Measurements from ENCODE around the gene GCNA. TPM values are rescaled to one million over a fixed set of nuclear protein-coding genes. Genes with fewer than 3 reads are reported as not detected.

Gene GCNA
- total and polyA plus RNA-seq, 2 experiments from 2014 or later, result 1.2 to 1.5 TPM

- H3K36me3 ChIP-seq (ENCODE audit: insufficient read depth), result peaks cover 46% of the 10 kb centered on the region
- no peaks in the 10 kb centered on the region for H3K4me1 Mint-ChIP-seq
- H3K27ac ChIP-seq (ENCODE audit: low read depth), result no peak overlapping the region
- peaks cover 73% of the 10 kb centered on the region for H3K36me3 Mint-ChIP-seq (ENCODE audit: low read depth)
- no peaks in the 10 kb centered on the region for H3K27me3 ChIP-seq (ENCODE audit: insufficient read depth)
- TF ChIP-seq POLR2AphosphoS5 (IDR thresholded peaks at IDR 0.05; ENCODE audit: low read depth) (no peak), ZNF331 (CRISPR knock-in tag; IDR thresholded peaks at IDR 0.05; ENCODE audit: low read depth) (no peak), NANOG (IDR thresholded peaks at IDR 0.05; ENCODE audit: borderline replicate concordance) (no peak), EZH2 (IDR thresholded peaks at IDR 0.05; ENCODE audit: low read depth, unreplicated experiment) (no peak), STAT1 (IDR thresholded peaks at IDR 0.05; ENCODE audit: unreplicated experiment) (no peak), CREB1 (CRISPR knock-in tag; IDR thresholded peaks at IDR 0.05; ENCODE audit: low read depth) (no peak), JUNB (IDR thresholded peaks at IDR 0.05; ENCODE audit: unreplicated experiment) (no peak)
- TF ChIP-seq, protein P1, sequence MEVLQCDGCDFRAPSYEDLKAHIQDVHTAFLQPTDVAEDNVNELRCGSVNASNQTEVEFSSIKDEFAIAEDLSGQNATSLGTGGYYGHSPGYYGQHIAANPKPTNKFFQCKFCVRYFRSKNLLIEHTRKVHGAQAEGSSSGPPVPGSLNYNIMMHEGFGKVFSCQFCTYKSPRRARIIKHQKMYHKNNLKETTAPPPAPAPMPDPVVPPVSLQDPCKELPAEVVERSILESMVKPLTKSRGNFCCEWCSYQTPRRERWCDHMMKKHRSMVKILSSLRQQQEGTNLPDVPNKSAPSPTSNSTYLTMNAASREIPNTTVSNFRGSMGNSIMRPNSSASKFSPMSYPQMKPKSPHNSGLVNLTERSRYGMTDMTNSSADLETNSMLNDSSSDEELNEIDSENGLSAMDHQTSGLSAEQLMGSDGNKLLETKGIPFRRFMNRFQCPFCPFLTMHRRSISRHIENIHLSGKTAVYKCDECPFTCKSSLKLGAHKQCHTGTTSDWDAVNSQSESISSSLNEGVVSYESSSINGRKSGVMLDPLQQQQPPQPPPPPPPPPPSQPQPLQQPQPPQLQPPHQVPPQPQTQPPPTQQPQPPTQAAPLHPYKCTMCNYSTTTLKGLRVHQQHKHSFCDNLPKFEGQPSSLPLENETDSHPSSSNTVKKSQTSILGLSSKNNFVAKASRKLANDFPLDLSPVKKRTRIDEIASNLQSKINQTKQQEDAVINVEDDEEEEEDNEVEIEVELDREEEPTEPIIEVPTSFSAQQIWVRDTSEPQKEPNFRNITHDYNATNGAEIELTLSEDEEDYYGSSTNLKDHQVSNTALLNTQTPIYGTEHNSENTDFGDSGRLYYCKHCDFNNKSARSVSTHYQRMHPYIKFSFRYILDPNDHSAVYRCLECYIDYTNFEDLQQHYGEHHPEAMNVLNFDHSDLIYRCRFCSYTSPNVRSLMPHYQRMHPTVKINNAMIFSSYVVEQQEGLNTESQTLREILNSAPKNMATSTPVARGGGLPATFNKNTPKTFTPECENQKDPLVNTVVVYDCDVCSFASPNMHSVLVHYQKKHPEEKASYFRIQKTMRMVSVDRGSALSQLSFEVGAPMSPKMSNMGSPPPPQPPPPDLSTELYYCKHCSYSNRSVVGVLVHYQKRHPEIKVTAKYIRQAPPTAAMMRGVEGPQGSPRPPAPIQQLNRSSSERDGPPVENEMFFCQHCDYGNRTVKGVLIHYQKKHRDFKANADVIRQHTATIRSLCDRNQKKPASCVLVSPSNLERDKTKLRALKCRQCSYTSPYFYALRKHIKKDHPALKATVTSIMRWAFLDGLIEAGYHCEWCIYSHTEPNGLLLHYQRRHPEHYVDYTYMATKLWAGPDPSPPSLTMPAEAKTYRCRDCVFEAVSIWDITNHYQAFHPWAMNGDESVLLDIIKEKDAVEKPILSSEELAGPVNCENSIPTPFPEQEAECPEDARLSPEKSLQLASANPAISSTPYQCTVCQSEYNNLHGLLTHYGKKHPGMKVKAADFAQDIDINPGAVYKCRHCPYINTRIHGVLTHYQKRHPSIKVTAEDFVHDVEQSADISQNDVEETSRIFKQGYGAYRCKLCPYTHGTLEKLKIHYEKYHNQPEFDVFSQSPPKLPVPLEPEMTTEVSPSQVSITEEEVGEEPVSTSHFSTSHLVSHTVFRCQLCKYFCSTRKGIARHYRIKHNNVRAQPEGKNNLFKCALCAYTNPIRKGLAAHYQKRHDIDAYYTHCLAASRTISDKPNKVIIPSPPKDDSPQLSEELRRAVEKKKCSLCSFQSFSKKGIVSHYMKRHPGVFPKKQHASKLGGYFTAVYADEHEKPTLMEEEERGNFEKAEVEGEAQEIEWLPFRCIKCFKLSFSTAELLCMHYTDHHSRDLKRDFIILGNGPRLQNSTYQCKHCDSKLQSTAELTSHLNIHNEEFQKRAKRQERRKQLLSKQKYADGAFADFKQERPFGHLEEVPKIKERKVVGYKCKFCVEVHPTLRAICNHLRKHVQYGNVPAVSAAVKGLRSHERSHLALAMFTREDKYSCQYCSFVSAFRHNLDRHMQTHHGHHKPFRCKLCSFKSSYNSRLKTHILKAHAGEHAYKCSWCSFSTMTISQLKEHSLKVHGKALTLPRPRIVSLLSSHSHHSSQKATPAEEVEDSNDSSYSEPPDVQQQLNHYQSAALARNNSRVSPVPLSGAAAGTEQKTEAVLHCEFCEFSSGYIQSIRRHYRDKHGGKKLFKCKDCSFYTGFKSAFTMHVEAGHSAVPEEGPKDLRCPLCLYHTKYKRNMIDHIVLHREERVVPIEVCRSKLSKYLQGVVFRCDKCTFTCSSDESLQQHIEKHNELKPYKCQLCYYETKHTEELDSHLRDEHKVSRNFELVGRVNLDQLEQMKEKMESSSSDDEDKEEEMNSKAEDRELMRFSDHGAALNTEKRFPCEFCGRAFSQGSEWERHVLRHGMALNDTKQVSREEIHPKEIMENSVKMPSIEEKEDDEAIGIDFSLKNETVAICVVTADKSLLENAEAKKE (CRISPR knock-in tag; IDR thresholded peaks at IDR 0.05), result no peak
- no peak overlapping the region for H3K4me3 ChIP-seq
- no peak overlapping the region for H2AFZ ChIP-seq
- no peak overlapping the region for H3K27ac Mint-ChIP-seq
- no peak overlapping the region for H3K4me2 ChIP-seq
- no peaks in the 10 kb centered on the region for H3K9me2 ChIP-seq (ENCODE audit: insufficient read depth)
- H3K27me3 Mint-ChIP-seq (ENCODE audit: insufficient read depth, low read depth, poor library complexity), result peaks cover 3% of the 10 kb centered on the region
- H4K20me1 ChIP-seq (replicated peaks; ENCODE audit: insufficient read depth), result no peaks in the 10 kb centered on the region
- H3K4me3 Mint-ChIP-seq, result no peak overlapping the region
- peaks cover 18% of the 10 kb centered on the region for H3K79me2 ChIP-seq (replicated peaks; ENCODE audit: insufficient read depth)
- no peak for ATAC-seq
- H3F3A ChIP-seq (replicated peaks; ENCODE audit: low read depth), result no peaks in the 10 kb centered on the region
- H3K9me3 Mint-ChIP-seq, result no peaks in the 10 kb centered on the region
- H3K4me1 ChIP-seq (ENCODE audit: insufficient read depth), result no peaks in the 10 kb centered on the region
- no peak for DNase-seq (ENCODE audit: low spot score)
These were observed 22.2 kb upstream of the GCNA start for GRCh38 chrX:71556036-71556435.

Data from GM23338 (cell line).